NCI-H1092 (cell line): ENCODE results near the gene SKOR1.

Experiments used
- DNase-seq: peaks from one replicate; lab custom pipeline; 2025; lab: John Stamatoyannopoulos, UW

The SKOR1 gene

DNA sequence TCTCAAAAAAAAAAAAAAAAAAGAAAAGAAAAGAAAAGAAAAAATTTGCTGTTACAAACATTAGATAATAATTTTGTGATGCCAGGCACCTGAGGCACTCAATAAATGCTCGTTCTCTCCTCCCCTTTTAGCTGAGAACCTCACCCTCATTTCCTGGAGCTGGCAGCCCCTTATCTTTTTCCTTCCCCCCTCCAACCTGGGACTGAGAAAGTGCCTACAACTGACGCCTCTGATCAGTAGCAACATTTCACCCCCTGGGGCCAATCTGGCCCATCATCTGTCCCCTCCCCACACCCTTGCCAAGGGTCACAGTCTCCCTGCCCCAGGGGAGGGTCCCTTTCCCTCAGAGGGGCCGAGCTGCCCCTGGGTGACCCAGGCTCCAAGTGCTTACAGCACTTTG is 27.1 kb downstream of the SKOR1 start:
- DNase-seq, result no peak

DNA sequence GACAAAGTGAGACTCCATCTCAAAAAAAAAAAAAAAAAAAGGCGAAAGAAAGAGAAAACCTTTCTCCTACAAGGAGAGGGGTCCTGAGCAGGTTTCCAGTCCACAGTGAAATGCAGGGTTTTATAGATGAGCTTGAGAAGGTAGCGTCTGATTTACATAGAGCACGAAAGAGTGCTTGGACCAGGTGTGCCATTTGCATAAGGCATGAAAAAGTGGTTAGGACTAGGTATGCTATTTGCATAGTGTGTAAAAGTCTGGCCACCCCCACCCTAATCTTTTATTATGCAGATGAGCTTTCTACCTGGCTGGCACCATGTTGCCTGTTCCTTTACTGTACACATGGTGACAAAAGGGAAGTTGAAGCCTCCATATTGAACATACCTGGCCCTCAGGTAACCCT is 28.1 kb downstream of the SKOR1 start:
- no peak for DNase-seq

DNA sequence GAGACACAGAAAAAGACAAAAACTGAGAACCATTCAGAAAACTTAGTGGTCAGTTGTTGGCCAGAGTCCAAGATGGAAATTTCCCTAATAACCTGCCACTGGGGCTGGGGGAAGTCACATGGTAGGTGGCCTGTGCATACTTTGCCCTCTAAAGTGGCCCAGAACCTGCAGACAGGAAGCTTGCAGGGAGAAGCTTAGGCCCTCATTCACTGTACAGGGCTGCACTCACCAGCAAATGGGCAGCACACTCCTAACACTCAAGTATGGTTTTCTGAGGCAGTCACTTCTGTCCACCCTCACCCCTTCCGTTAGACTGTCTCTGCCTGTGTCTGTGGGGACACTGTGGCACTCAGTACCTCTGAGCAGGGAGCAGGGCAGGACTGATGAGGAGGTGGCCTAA is 29.0 kb downstream of the SKOR1 start:
- DNase-seq, result no peak

DNA sequence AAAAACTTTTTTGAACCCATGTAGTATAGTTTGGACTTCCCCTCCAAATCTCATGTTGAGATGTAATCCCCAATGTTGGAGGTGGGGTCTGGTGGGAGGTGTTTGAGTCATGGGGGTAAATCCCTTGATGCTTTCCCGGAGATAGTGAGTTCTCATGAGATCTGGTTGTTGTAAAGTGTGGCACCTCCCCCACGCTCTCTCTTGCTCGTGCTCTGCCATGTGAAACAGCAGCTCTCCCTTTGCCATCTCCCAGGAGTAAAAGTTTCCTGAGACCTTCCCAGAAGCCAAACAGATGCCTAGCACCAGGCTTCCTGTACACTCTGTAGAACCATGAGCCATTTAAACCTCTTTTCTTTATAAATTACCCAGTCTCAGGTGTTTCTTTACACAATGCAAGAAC is 30.5 kb downstream of the SKOR1 start:
- DNase-seq, result no peak

DNA sequence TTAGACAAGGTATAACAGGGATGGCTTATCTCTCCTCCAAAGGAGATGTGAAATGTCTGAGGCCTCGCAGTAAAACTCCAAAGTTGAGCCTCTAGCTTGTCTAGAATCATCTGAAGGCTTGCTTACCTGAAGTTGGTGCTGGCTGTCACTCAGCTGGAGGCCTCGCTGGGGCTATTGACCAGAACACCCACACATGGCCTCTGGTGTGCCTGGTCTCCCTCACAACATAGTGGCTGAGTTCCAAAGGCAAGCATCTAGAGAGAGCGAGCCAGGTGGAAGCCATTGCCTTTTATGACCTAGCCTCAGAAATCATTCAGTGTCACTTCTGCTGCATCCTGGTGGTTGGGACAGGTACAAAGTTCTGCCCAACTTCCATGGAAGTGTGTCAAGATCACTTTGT is 31.9 kb downstream of the SKOR1 start:
- DNase-seq, result no peak

DNA sequence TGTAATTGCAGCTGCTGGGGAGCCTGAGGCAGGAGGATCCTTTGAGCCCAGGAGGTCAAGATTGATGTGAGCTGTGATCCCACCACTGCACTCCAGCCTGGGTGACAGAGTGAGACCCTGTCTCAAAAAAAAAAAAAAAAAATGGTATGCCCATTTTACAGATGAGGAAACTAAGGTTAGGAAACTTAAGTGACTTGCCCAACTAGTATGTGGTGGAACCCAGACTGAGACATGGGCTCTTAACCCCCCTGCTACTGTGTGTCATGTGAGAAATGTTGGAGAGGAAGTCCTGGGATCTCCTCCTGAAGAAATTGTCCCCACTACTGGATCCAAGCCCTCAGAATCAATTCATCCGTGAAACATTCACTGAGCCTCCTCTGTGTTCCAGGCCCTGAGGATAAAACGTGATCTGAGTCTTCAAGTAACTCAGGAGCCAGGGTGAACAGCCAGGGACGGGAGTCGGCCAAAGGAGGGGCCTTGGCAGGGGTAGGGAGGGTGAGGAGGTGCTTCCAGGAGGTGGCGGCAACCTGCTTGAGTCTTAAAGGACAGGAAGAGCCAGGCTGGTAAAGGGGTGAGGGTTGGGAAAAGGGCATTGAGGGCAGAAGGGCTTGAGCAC is 34.1 kb downstream of the SKOR1 start:
- no peak for DNase-seq

DNA sequence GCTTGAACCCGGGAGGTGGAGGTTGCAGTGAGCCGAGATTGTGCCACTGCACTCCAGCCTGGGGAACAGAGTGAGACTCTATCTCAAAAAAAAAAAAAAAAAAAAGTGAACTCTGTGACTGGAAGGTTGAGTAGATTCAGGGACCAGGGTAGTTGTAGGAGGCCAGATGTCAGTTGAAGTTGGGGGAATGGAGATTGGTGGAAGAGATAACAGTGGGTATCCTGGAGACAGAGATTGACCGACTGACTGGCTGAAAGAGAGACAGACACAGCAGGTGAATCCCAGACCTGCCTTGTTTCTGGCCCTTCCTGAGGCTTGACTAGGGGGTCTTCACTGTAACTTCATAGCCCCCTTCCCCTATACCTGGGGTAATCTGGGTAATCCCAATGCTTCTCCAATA is 36.7 kb downstream of the SKOR1 start:
- DNase-seq, result no peak

DNA sequence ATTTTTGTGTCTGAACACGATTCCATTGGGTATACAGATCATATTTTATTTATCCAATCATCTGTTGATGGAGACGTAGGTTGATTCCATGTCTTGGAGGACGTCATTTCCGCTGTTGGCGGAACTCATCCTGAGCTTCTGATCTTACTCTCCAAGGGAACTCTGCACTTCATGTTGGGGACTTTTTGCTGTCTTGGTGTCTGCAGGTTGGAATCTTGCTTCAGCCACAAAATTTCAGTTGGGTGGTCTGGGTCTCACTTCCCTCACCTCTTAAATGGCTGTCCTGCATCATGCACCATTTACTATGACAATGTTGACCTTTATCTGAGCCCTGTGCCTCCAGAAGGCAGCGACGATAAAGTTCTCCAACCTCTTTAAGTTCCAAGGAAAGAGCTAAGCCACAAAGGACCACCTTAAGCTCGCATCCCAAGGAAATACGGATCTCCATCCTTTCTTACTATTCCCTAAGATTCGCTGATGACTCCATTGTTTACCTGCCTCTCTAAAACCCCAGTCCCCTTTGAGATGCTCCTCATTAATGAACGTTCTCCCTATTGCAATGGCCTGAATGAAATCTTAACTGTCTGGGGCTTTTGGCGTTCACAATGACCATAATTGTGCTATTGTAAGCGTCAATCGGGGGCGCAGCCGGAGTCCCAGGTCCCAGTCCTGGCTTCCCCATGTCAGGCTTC is 37.6 kb downstream of the SKOR1 start:
- no peak for DNase-seq

DNA sequence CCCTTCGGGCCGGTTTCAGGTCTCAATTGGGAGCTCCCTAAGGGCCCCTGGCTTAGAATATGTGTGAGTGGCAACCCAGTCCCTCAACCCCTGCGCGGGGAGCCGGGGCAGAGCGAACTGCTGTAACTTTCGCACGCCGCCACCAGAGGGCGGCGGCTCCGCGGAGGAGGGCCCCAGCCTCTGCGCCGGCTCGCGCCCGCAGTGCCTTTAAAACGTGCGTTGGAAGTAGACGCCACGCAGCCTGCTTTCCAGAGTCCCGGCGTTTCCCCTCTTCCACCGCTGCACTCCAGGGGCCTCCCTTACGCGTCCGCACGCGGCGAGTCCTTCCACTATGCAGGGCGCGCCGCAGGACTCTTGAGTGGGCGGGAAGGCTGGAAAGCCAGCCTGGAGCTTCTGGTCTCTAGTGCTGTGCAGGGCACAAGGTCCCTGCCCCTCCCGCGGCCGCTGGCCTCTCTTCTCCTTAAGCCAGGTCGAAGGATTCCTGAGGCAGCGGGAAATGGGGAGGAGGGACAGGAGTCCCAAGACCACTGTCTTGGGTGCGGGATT is 38.2 kb downstream of the SKOR1 start:
- peak; percentile 55 for DNase-seq

DNA sequence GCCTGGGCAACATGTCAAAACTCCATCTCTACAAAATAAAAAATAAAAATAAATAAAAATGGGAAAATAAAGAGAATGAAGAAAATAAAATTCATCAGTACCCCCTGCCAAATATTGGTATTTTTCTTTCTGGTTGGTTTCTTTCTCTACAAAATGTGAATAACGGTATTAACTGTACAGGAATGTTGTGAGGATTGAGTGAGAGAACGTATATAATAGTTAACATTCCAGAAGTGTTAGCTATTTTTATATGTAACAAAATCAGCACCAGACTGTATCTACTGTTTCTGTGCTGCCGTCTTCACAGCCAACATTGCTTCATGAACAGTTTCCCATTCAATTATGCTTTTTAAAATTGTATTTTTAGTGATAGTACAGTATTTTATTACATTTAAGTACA is 40.0 kb downstream of the SKOR1 start:
- no peak for DNase-seq

DNA sequence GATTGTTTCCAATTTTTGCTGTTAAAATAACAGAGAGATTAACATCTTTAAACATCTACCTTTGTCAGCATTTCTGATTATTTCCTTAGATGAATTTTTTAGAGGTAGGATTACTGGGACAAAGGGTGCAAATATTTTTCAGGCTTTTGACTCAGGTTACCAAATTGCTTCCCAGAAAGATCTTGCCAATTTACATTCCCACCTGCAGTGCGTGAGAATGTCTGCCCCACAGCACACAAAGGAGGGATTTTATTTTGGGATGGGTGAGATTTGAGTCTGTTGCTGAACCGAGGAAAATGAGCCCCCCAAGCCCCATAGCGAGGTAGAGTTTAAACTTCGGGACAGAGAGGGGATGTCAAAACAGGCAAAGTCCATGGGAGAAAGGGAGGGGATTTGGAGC is 40.5 kb downstream of the SKOR1 start:
- no peak for DNase-seq

DNA sequence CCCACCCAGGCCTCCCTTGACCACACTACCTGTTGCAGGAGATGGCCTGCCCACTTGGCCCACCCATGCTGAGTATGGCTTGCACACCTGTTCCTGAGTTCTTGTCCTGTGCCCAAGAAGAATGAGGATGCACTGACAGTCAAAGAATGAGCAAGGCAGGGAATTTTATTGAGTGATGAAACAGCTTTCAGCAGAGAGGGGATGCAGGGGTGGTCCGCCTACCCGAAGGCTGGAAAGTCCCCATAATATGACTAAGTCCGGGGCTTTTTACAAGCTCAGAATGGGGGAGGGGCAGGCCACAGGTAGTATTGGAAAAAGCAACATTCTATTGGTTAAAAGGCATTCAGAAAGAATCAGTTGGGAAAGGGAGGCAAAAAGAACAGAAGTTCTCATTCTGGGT is 44.4 kb downstream of the SKOR1 start:
- no peak for DNase-seq

DNA sequence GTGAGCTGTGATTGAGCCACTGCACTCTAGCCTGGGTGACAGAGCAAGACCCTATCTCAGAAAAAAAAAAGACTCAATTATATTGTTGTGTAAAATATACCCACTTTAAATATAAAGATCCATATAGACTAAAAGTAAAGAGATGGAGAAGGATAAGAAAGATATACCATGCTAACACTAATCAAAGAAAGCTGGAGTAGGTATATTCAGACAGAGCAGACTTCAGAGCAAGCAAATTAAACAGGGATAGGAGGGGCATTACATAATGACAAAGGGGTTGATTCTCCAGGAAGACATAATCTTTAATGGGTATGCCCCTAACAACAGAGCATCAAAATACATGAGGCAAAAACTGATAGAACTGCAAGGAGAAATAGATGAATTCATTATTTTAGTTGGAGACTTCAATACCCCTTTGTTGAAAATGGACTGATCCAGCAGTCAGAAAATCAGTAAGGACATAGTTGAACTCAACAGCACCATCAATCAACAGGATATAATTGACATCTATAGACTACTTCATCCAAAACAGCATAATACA is 45.6 kb downstream of the SKOR1 start:
- no peak for DNase-seq

DNA sequence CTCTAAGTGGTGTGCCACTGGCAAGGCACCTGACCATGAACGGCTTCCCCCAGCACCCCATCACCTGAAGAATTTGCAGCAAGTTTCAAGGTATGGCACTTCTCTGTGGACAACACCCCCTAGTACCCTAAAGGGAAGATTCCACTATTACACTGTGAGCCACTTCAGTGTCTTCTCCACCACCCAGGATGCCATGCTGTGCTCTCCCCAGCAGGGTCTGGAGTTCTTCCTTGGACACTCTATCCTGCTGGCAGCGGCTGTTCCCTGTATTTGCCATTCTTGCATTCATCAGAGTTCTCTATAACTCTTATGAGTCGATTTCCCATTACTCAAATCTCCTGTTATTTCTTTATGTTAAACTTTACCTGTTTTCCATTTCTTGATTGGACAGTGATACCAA is 48.5 kb downstream of the SKOR1 start:
- DNase-seq, result no peak

DNA sequence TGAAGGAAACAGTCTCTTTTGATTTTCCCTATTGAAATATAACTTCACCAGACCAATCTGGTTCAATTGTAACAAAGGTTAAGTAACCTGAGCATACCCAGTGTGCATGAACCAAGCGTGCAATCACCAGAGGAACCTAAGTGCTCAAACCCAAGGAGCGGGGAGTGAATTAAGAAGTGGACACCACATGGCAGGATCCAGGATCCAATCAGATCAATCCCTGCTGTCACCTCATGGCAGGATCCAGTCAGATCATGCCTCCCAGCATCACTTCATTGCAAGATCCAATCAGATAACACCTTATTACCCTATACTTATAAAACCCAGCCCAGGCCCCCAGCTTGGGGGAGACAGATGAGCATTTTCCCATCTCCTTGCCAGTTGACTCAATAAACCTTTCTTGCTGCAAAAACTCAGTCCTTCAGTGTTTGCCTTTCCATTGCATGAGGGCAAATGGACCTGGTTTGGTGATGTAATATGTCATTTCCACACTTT is 53.5 kb downstream of the SKOR1 start:
- no peak for DNase-seq

DNA sequence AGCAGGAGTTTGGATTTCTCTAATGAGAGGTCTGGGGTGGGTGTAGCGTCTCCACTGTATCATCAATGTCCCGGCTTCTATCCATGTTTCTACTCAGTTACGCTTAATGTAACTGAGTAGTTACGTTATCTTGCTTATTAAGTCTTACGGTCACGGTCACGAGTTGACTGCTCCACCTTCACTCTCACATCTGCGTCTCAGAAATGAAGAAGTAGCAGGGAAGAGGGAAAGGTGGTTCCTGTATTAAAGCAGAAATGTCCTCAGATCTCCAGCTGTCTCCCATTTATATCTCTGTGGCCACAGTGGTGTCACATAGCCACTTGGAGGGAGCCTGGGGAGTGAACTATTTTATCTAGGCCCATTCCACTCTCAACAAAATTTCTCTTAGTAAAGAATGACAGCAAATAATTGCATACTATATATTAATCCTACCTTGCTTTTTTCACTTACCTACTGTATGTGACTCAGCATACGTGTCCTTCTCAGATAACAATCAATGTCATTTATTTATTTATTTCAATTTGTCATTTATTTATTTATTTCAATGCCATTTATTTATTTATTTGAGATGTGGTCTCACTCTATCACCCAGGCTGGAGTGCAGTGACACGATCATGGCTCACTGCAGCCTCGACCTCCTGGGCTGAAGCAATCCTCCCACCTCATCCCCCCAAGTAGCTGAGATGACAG is 54.3 kb downstream of the SKOR1 start:
- no peak for DNase-seq

DNA sequence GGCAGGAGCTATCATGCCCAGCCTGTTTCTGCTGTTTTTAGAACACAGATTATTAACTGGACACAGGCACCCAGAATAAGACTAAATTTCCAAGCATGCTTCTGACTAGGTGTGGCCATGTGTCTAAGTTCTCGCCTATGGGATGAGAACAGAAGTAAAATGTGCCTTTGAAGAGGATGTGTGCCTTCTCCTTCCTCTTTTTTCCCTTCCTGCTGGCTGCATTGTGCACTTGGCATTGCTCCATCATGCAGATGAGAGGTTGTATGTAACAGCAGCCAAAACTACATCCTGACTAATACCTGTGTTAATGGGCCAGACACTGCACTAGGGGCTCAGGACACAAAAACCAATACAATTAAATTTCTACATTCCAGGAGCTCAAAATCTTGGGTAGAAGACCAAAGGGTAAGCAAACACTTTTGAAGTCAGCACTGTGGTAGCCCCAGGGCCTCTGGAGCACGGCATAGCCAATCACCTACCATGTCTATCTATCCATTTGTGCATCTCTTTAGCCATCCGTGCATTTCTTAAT is 55.4 kb downstream of the SKOR1 start:
- no peak for DNase-seq

DNA sequence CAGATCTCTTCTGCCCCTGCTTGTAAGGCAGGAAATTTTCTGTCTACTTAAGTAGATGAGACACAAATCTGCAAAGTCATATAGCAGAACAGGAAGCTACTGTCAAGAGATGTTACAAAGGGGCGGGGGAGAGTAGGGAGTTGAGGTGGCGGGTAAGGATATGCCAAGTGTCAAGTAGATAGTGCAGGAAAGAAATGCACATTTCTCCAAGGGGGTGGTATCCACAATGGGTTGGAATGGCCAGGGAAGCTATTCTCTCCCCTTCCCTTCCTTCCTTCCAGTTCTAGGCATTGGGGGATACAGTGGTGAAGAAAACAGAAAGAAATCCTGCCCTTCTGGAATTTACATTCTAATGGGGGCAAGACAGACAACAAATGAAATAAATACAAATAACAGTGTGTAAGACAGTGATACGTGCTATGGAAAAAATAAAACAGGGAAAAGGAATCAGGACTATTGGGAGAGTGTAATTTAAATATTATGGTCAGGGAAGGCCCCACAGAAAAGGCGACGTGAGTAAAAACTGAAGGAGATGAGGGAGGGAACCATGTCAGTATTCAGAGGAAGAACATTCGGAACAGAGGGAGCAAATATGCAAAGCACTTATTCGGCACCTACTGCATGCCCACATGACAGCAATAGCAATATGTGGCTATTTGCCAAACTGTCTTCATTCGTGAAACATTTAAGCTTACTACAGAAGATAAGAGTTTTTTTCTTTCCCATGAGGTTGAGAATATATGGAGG is 57.4 kb downstream of the SKOR1 start:
- DNase-seq, result no peak

DNA sequence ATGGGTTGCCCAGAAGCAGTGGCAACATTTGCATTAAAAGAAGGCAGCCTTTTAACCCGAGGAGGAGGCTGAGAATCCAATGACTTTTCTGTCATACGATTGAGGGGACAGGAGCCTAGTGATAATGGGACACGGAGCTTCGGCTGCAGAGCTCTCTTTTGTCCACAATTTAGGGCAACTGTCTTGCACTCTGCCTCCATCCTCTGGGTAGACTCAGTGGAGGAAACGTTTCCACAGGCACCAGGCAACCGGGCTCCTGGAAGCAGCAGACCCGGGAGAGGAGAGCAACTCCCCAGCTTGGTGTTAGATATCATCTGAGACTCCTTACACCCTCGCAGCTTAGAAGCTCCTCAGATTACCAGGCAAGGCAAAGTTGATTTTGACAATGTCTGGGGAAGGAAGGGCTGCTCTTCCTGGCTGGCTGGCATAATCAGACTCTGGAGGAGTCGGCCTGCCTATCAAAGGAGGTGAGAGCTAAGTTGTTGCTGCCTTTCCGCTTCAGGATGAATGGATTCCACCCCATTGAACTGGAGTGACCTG is 58.0 kb downstream of the SKOR1 start:
- no peak for DNase-seq

DNA sequence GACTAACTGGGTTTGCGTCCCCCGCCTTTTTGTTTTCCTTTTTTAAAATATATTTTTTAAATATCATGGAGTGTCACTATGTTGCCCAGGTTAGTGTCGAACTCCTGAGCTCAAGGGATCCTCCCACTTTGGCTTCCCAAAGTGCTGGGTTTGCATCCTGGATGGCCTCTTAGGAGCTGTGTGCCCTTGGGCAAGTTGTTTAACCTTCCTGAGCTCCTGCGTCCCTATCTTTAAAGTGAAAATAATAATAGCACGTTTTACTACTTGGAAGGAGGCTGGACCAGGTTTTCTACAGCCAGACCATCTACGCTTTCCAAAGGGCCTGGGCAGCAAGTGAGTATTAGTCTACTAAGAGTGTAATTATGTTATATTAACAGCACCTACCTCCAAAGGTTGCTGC is 58.7 kb downstream of the SKOR1 start:
- DNase-seq, result no peak
